Activated CD8-positive, alpha-beta T cell treated with anti-CD3 and anti-CD28 coated beads for 36 hours (primary cell): Measurements from ENCODE around the gene TLE7. TPM values are rescaled to one million over a fixed set of nuclear protein-coding genes. Genes with fewer than 3 reads are reported as not detected.

Experiments used
- ATAC-seq: fragments of 200-7000 bp; cut with Tn5 transposase; one replicate; pipeline ENCODE4 v1.10.0; 2021; ENCODE audit warnings: mild to moderate bottlenecking, moderate library complexity
- CTCF ChIA-PET: fragments of 350-600 bp; sonication (Branson Sonifier 250); formaldehyde crosslinking; loops from one replicate; lab custom pipeline; 2021; ENCODE audit warnings: antibody characterized with exemption; lab: Charles Lee
- POLR2A ChIA-PET: fragments of 350-600 bp; sonication (Branson Sonifier 250); formaldehyde crosslinking; loops from one replicate; lab custom pipeline; 2021; ENCODE audit warnings: antibody characterized with exemption; lab: Charles Lee
- DNase-seq: peaks from one replicate; pipeline ENCODE4 v3.0.0-alpha.2; 2020
- H3K27ac Mint-ChIP-seq: one replicate; pipeline ENCODE4 v1.8.0; 2021; ENCODE audit warnings: mild to moderate bottlenecking, mixed read lengths
- H3K27me3 Mint-ChIP-seq: one replicate; pipeline ENCODE4 v1.8.0; 2021; ENCODE audit warnings: mixed read lengths
- H3K36me3 Mint-ChIP-seq: one replicate; pipeline ENCODE4 v1.8.0; 2021; ENCODE audit warnings: low read depth, mixed read lengths
- H3K4me1 Mint-ChIP-seq: one replicate; pipeline ENCODE4 v1.8.0; 2021; ENCODE audit warnings: low read depth, mixed read lengths
- H3K4me3 Mint-ChIP-seq: one replicate; pipeline ENCODE4 v1.8.0; 2021; ENCODE audit warnings: mild to moderate bottlenecking, moderate library complexity, mixed read lengths
- H3K9me3 Mint-ChIP-seq: one replicate; pipeline ENCODE4 v1.8.0; 2021; ENCODE audit warnings: mixed read lengths
- CTCF ChIP-seq: fragments of 200-600 bp; IDR thresholded peaks from one replicate; pipeline ENCODE4 v1.8.0; 2022; ENCODE audit warnings: antibody characterized with exemption, mild to moderate bottlenecking
- intact Hi-C: fragments of 100-400 bp; cut with micrococcal nuclease; formaldehyde crosslinking; loops from one replicate; pipeline ENCODE4 v1.10.0; 2022
- total RNA-seq, 2 experiments: library from RNA; stranded (reverse); gene quantifications; one replicate each; pipeline ENCODE4 v1.2.3, GENCODE V29; 2021

TLE7 gene
- total RNA-seq, 2 experiments from 2014 or later: not detected

- Mint-ChIP-seq H3K36me3 (peaks cover 1% of the 10 kb centered on the region), H3K27ac (no peak overlapping the region), H3K4me3 (no peak overlapping the region), H3K9me3 (peaks cover 8% of the 10 kb centered on the region), H3K4me1 (no peaks in the 10 kb centered on the region), H3K27me3 (peaks cover 13% of the 10 kb centered on the region)
- ChIA-PET POLR2A (interaction anchor here (0.8 to 1.5 kb wide), 3 partner anchors 9 to 188 kb away, joined by 3 read pairs; no protein-coding TSS in a partner anchor), CTCF (interaction anchor here (0.9 to 2.8 kb wide), 9 partner anchors 12 to 170 kb away, joined by 3 to 12 read pairs (median 3); no protein-coding TSS in a partner anchor)
- TF ChIP-seq CTCF: no peak
- intact Hi-C loops: no loop called here
- ATAC-seq (no peak), DNase-seq (no peak)
Observed at GRCh38 chr16:71439523-71439922, 2.3 kb downstream of the TLE7 start.

DNA sequence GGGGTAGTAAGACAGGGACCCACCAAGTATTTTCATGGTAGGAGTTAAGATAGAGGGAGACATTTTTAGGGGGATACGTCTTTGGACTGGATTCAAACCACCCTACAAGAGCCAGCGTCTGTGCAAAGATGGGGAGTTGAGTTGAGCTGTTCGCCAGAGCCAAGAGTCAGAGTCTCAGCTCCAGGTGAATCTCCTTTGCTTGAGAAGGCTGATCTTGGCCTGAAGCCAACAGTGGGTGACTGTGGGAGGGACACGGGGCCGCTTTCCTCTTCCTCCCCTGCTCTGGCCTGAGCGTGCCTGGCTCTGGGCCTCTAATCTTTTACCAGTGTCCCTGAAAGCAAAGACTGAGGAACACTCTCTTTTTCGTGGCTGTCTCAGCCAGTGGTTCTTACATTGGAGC is 5.4 kb downstream of the TLE7 start:
- TF ChIP-seq CTCF: no peak
- ChIA-PET POLR2A (no interaction called here), CTCF (no interaction called here)
- Mint-ChIP-seq H3K27me3 (peaks cover 13% of the 10 kb centered on the region), H3K4me1 (no peaks in the 10 kb centered on the region), H3K27ac (no peak overlapping the region), H3K4me3 (no peak overlapping the region), H3K36me3 (no peaks in the 10 kb centered on the region), H3K9me3 (no peaks in the 10 kb centered on the region)
- ATAC-seq: no peak
- no peak for DNase-seq
- intact Hi-C loops: no loop called here

DNA sequence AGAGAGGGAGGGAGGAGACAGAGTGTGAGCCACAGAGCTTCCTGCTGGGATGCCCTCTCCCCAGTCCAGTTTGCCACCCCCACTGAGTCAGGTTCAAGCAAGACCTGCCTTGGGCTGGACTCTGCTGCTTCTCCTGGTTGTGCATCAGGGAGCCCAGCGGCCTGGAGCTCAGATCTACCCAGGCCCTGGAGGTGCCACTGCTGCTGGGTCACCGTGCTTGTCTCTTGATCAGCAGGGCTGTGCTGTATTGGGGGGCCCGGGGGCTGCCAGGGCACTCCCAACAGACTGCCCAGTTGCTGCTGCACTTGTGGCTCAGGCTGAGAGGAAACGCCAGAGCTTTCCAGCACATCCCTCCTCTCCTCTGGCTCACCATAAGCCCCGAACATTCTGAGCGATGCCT is 8.9 kb downstream of the TLE7 start:
- CTCF ChIA-PET: interaction anchor here (0.9 to 3.4 kb wide), 3 partner anchors 10 to 67 kb away, joined by 4 to 22 read pairs (median 4); no protein-coding TSS in a partner anchor
- POLR2A ChIA-PET: no interaction called here
- TF ChIP-seq CTCF: no peak
- H3K9me3 Mint-ChIP-seq: peaks cover 2% of the 10 kb centered on the region
- H3K4me3 Mint-ChIP-seq: no peak overlapping the region
- no peaks in the 10 kb centered on the region for H3K4me1 Mint-ChIP-seq
- intact Hi-C loops: no loop called here
- H3K36me3 Mint-ChIP-seq: no peaks in the 10 kb centered on the region
- ATAC-seq (no peak), DNase-seq (no peak)
- peaks cover 8% of the 10 kb centered on the region for H3K27me3 Mint-ChIP-seq
- H3K27ac Mint-ChIP-seq: no peak overlapping the region

GRCh38 chr16:71431991-71432390 is 9.9 kb downstream of the TLE7 start:
- DNase-seq (no peak), ATAC-seq (no peak)
- TF ChIP-seq CTCF: no peak
- POLR2A ChIA-PET: no interaction called here
- CTCF ChIA-PET: interaction anchor here (0.9 to 3.4 kb wide), 4 partner anchors 8 to 68 kb away, joined by 3 to 22 read pairs (median 4); no protein-coding TSS in a partner anchor
- intact Hi-C loops: no loop called here
- Mint-ChIP-seq H3K4me3 (no peak overlapping the region), H3K4me1 (peaks cover under 1% of the 10 kb centered on the region), H3K36me3 (no peaks in the 10 kb centered on the region), H3K27me3 (peaks cover 7% of the 10 kb centered on the region), H3K27ac (no peak overlapping the region), H3K9me3 (peaks cover 2% of the 10 kb centered on the region)

GRCh38 chr16:71431176-71431575 is 10.7 kb downstream of the TLE7 start:
- H3K36me3 Mint-ChIP-seq: no peaks in the 10 kb centered on the region
- peaks cover 8% of the 10 kb centered on the region for H3K4me1 Mint-ChIP-seq
- H3K27me3 Mint-ChIP-seq: peaks cover 15% of the 10 kb centered on the region

More at GRCh38 chr16:71431176-71431575, 10.7 kb downstream of the TLE7 start:
- intact Hi-C loops: no loop called here
- ATAC-seq (no peak), DNase-seq (no peak)
- H3K4me3 Mint-ChIP-seq: no peak overlapping the region
- ChIA-PET CTCF (no interaction called here), POLR2A (interaction anchor here (1.2 kb wide), 1 partner anchor 8 kb away, joined by 3 read pairs; no protein-coding TSS in a partner anchor)
- no peak for TF ChIP-seq CTCF
- peaks cover 2% of the 10 kb centered on the region for H3K9me3 Mint-ChIP-seq
- no peak overlapping the region for H3K27ac Mint-ChIP-seq
